Natural killer cell (primary cell): Measurements from ENCODE around the gene GALNT17. TPM values are rescaled to one million over a fixed set of nuclear protein-coding genes. Genes with fewer than 3 reads are reported as not detected.

Experiments
- ATAC-seq, 3 donors: fragments of 150-1000 bp in 2 of 3; fragments of 200-7000 bp in 1 of 3; cut with Tn5 transposase; 1 replicate in 1 of 3; 2 replicates in 2 of 3; pipeline ENCODE4 v1.10.0; 2021; ENCODE audit warnings: mild to moderate bottlenecking in 2 of 3, moderate library complexity in 2 of 3
- DNase-seq, 2 donors: peaks; one replicate each; pipeline versions ENCODE4 v3.0.0 to v3.0.0-alpha.2; 2013 to 2021; ENCODE audit warnings: mixed read lengths in 1 of 2
- H3K27ac ChIP-seq: one replicate; pipeline ENCODE4 v1.5.1; 2013; ENCODE audit warnings: mild to moderate bottlenecking, low read length
- H3K27me3 ChIP-seq: one replicate; pipeline ENCODE4 v1.6.1; 2013; ENCODE audit warnings: low read length; ENCODE audit not compliant: control insufficient read depth, insufficient read depth
- H3K36me3 ChIP-seq: one replicate; pipeline ENCODE4 v1.6.1; 2013; ENCODE audit warnings: low read length; ENCODE audit not compliant: control insufficient read depth, insufficient read depth
- H3K4me1 ChIP-seq: one replicate; pipeline ENCODE4 v1.6.1; 2013; ENCODE audit warnings: low read length; ENCODE audit not compliant: control insufficient read depth, insufficient read depth
- H3K4me3 ChIP-seq: one replicate; pipeline ENCODE4 v1.5.1; 2013; ENCODE audit warnings: low read length
- H3K9me3 ChIP-seq: one replicate; pipeline ENCODE4 v1.6.1; 2013; ENCODE audit warnings: low read length; ENCODE audit not compliant: control insufficient read depth, insufficient read depth
- H3K27ac Mint-ChIP-seq, 2 donors: one replicate each; pipeline ENCODE4 v1.8.0; 2022; ENCODE audit warnings: mild to moderate bottlenecking in 2 of 2, mixed read lengths in 2 of 2, moderate library complexity in 1 of 2
- H3K27me3 Mint-ChIP-seq, 2 donors: one replicate each; pipeline ENCODE4 v1.8.0; 2022; ENCODE audit warnings: low read depth in 2 of 2, mixed read lengths in 2 of 2
- H3K36me3 Mint-ChIP-seq: one replicate; pipeline ENCODE4 v1.8.0; 2022; ENCODE audit warnings: mixed read lengths
- H3K4me1 Mint-ChIP-seq, 2 donors: one replicate each; pipeline ENCODE4 v1.8.0; 2022; ENCODE audit warnings: mixed read lengths in 2 of 2
- H3K4me3 Mint-ChIP-seq: one replicate; pipeline ENCODE4 v1.8.0; 2022; ENCODE audit warnings: mild to moderate bottlenecking, moderate library complexity, mixed read lengths
- H3K9me3 Mint-ChIP-seq, 2 donors: one replicate each; pipeline ENCODE4 v1.8.0; 2022; ENCODE audit warnings: mixed read lengths in 2 of 2
- WGBS: methylation state at CpG from one replicate; pipeline ENCODE4 v1.1.7; 2013; ENCODE audit warnings: missing lambda C conversion rate; ENCODE audit not compliant: insufficient coverage; 5-methylcytosine and 5-hydroxymethylcytosine counted together
- intact Hi-C: fragments of 100-400 bp; cut with micrococcal nuclease; formaldehyde crosslinking; loops from one replicate; pipeline ENCODE4 v1.14.2; 2022
- total RNA-seq, 4 donors: library from RNA; stranded (reverse); fragments of 120-200 nt in 1 of 4; gene quantifications; one replicate each; pipeline versions ENCODE4 v1.2.3 to v1.2.4, GENCODE V29; 2013 to 2022
- TF ChIP-seq, protein P1 (sequence below): fragments of 200-600 bp; IDR thresholded peaks from one replicate; pipeline ENCODE4 v1.8.0; 2022; ENCODE audit warnings: antibody characterized with exemption

The GALNT17 gene
- total RNA-seq, 3 donors from 2014 or later (not counting 1 experiment from before 2014, with no cell fraction given) = not detected

- Histone ChIP-seq H3K27me3 (peaks cover 2% of the 10 kb centered on the region), H3K4me3 (no peak overlapping the region), H3K4me1 (no peaks in the 10 kb centered on the region), H3K9me3 (no peaks in the 10 kb centered on the region), H3K27ac (no peak overlapping the region), H3K36me3 (no peaks in the 10 kb centered on the region)
- peaks cover 8 to 14% of the 10 kb centered on the region in 2 donors for H3K27me3 Mint-ChIP-seq
- no peaks in the 10 kb centered on the region for H3K4me1 Mint-ChIP-seq
- DNase-seq = no peak
- intact Hi-C loops = no loop called here
- H3K4me3 Mint-ChIP-seq = no peak overlapping the region
- peaks cover 0 to 3% of the 10 kb centered on the region in 2 donors for H3K9me3 Mint-ChIP-seq
- H3K27ac Mint-ChIP-seq = no peak overlapping the region
- WGBS = 14% methylated on average over 17 of the region's 17 CpGs
- no peak for ATAC-seq
- TF ChIP-seq, protein P1, sequence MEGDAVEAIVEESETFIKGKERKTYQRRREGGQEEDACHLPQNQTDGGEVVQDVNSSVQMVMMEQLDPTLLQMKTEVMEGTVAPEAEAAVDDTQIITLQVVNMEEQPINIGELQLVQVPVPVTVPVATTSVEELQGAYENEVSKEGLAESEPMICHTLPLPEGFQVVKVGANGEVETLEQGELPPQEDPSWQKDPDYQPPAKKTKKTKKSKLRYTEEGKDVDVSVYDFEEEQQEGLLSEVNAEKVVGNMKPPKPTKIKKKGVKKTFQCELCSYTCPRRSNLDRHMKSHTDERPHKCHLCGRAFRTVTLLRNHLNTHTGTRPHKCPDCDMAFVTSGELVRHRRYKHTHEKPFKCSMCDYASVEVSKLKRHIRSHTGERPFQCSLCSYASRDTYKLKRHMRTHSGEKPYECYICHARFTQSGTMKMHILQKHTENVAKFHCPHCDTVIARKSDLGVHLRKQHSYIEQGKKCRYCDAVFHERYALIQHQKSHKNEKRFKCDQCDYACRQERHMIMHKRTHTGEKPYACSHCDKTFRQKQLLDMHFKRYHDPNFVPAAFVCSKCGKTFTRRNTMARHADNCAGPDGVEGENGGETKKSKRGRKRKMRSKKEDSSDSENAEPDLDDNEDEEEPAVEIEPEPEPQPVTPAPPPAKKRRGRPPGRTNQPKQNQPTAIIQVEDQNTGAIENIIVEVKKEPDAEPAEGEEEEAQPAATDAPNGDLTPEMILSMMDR = no peak
- no peaks in the 10 kb centered on the region for H3K36me3 Mint-ChIP-seq
Measured at GRCh38 chr7:71133232-71133622, 1.3 kb downstream of the GALNT17 start.

DNA sequence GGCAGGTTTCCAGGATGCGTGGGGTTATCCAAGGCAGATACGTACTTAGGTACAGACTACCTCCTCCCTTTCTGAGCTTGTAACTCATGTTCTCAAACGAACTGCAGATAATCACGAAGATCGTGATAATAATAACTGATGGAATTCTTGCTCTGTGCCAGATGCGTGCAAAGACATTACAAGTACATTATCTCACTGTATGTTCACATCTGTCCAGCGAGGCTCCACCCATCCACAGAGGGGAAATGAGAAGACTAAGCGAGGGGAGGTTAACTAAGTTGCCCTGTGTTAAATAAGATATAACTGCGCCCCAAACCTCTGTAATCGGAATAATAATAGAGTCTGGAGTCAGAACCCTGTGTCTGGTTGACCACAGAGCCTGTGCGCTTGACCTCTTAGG is 1.9 kb downstream of the GALNT17 start:
- no peak overlapping the region for H3K27ac Mint-ChIP-seq
- Histone ChIP-seq H3K36me3 (no peaks in the 10 kb centered on the region), H3K27me3 (peaks cover 2% of the 10 kb centered on the region), H3K4me3 (no peak overlapping the region), H3K27ac (no peak overlapping the region), H3K9me3 (no peaks in the 10 kb centered on the region), H3K4me1 (no peaks in the 10 kb centered on the region)
- H3K9me3 Mint-ChIP-seq = peaks cover 0 to 3% of the 10 kb centered on the region in 2 donors
- TF ChIP-seq, protein P1 = no peak
- H3K36me3 Mint-ChIP-seq = no peaks in the 10 kb centered on the region
- intact Hi-C loops = no loop called here
- no peak overlapping the region for H3K4me3 Mint-ChIP-seq
- peaks cover 8 to 14% of the 10 kb centered on the region in 2 donors for H3K27me3 Mint-ChIP-seq
- 81% methylated on average over 11 of the region's 11 CpGs for WGBS
- DNase-seq (no peak), ATAC-seq (no peak)
- no peaks in the 10 kb centered on the region for H3K4me1 Mint-ChIP-seq

GRCh38 chr7:71135116-71135515 is 3.2 kb downstream of the GALNT17 start:
- TF ChIP-seq, protein P1 = no peak
- intact Hi-C loops = no loop called here
- Histone ChIP-seq H3K27ac (no peak overlapping the region), H3K4me1 (no peaks in the 10 kb centered on the region), H3K9me3 (no peaks in the 10 kb centered on the region), H3K27me3 (peaks cover 2% of the 10 kb centered on the region), H3K36me3 (no peaks in the 10 kb centered on the region), H3K4me3 (no peak overlapping the region)
- Mint-ChIP-seq H3K27ac (no peak overlapping the region), H3K4me1 (no peaks in the 10 kb centered on the region), H3K9me3 (peaks cover 0 to 3% of the 10 kb centered on the region in 2 donors), H3K27me3 (peaks cover 8 to 10% of the 10 kb centered on the region in 2 donors), H3K36me3 (no peaks in the 10 kb centered on the region), H3K4me3 (no peak overlapping the region)
- DNase-seq (no peak), ATAC-seq (no peak)
- WGBS = 77% methylated on average over 3 of the region's 4 CpGs

DNA sequence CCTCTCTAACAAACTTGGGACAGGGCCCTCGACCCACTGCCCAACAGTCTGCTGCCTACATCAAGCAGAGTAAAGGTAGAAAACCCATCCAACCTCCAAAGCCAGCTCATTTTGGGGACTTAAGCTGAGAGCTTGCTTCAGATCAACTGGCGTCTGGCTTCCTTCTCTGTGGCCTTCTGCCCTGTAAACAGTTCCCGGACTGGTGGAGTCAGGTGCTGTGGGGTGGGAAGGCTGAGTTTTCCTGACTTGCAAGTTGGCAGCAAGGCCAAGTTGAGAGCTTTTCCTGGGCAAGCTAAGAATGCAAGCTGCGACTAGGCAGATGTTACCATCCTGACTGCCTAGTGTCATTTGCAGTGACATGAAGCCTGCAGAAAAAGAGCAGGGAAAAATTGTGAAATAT is 3.7 kb downstream of the GALNT17 start:
- peaks cover 4 to 7% of the 10 kb centered on the region in 2 donors for H3K27me3 Mint-ChIP-seq
- no peaks in the 10 kb centered on the region for H3K4me1 ChIP-seq
- H3K9me3 ChIP-seq = no peaks in the 10 kb centered on the region
- intact Hi-C loops = no loop called here
- no peak overlapping the region for H3K27ac Mint-ChIP-seq
- ATAC-seq (no peak), DNase-seq (no peak)
- no peaks in the 10 kb centered on the region for H3K36me3 ChIP-seq
- no peak overlapping the region for H3K4me3 Mint-ChIP-seq
- TF ChIP-seq, protein P1 = no peak
- WGBS = 59% methylated on average over 4 of the region's 4 CpGs
- H3K27ac ChIP-seq = no peak overlapping the region
- no peak overlapping the region for H3K4me3 ChIP-seq
- no peaks in the 10 kb centered on the region for H3K36me3 Mint-ChIP-seq
- H3K9me3 Mint-ChIP-seq = peaks cover 0 to 3% of the 10 kb centered on the region in 2 donors
- H3K27me3 ChIP-seq = peaks cover 2% of the 10 kb centered on the region
- H3K4me1 Mint-ChIP-seq = no peaks in the 10 kb centered on the region
